SH-SY5Y (cell line): ENCODE data around the gene WDFY3.

ENCODE experiments used
- GATA2 ChIP-seq: IDR thresholded peaks from 2 replicates; pipeline ENCODE4 v1.6.1; 2011; ENCODE audit warnings: mild to moderate bottlenecking, low read depth, low read length
- GATA3 ChIP-seq: IDR thresholded peaks from 2 replicates; pipeline ENCODE4 v1.6.1; 2011; ENCODE audit warnings: low read depth, mild to moderate bottlenecking, low read length, moderate library complexity

GRCh38 chr4:84895283-84895682 is 71.2 kb downstream of the WDFY3 start:
- TF ChIP-seq GATA2 (no peak), GATA3 (no peak)
